AG09319 (cell line): Measurements from ENCODE around the gene PI4KA.

ENCODE experiments used
- DNase-seq: peaks from one replicate; pipeline ENCODE4 v3.0.0-alpha.2; 2010; ENCODE audit warnings: low read depth; ENCODE audit errors: extremely low read depth
- CTCF ChIP-seq: IDR thresholded peaks from 2 replicates; pipeline ENCODE4 v1.5.1; 2011; ENCODE audit warnings: low read depth, mild to moderate bottlenecking, inconsistent platforms, low read length, moderate library complexity

Gene PI4KA

GRCh38 chr22:20659920-20660319, 198.7 kb downstream of the PI4KA start:
- DNase-seq = no peak
- TF ChIP-seq CTCF = no peak

GRCh38 chr22:20659258-20659657, 199.4 kb downstream of the PI4KA start:
- DNase-seq = no peak
- TF ChIP-seq CTCF = no peak

GRCh38 chr22:20658433-20659222, 200.0 kb downstream of the PI4KA start:
- TF ChIP-seq CTCF = no peak
- no peak for DNase-seq

- no peak for TF ChIP-seq CTCF
- DNase-seq = no peak
Observed at GRCh38 chr22:20657963-20658362, 200.6 kb downstream of the PI4KA start.
